ENCODE measurements around the gene CT45A1.

- TF ChIP-seq POLR2A (IDR thresholded peaks at IDR 0.05; ENCODE audit: low read depth, low read length) (no peak), TAF1 (IDR thresholded peaks at IDR 0.05; ENCODE audit: borderline replicate concordance, low read depth, low read length) (no peak)
Observed at GRCh38 chrX:135697601-135698000, 15.8 kb upstream of the CT45A1 start.

Measured in GM12892 (cell line).